H1 (cell line): ENCODE results near the gene SENP1. TPM values are rescaled to one million over a fixed set of nuclear protein-coding genes. Genes with fewer than 3 reads are reported as not detected.

Experiments
- CHD1 ChIP-seq: IDR thresholded peaks from 2 replicates; pipeline ENCODE4 v1.6.1; 2012; ENCODE audit warnings: low read depth, low read length, improper control_type of control experiment
- CHD7 ChIP-seq: fragments of 300-600 bp; sonication (generic); IDR thresholded peaks from 2 replicates; pipeline ENCODE4 v1.7.1; 2012; ENCODE audit warnings: low read length, moderate library complexity, mild to moderate bottlenecking, inconsistent platforms; ENCODE audit not compliant: insufficient replicate concordance
- CTBP2 ChIP-seq: IDR thresholded peaks from 2 replicates; pipeline ENCODE4 v1.7.0; 2011; ENCODE audit warnings: borderline replicate concordance, mild to moderate bottlenecking, moderate library complexity, mixed read lengths, low read length; ENCODE audit not compliant: insufficient read depth, insufficient read length
- EP300 ChIP-seq, 2 experiments: IDR thresholded peaks; 1 replicate in 1 of 2; 2 replicates in 1 of 2; pipeline ENCODE4 v1.6.1; 2011 to 2012; ENCODE audit warnings: low read depth in 2 of 2, low read length in 2 of 2, mild to moderate bottlenecking in 2 of 2, borderline replicate concordance in 1 of 2, inconsistent platforms in 1 of 2, moderate library complexity in 1 of 2
- HDAC6 ChIP-seq: IDR thresholded peaks from one replicate; pipeline ENCODE4 v1.7.1; 2012; ENCODE audit warnings: low read depth, mild to moderate bottlenecking, inconsistent platforms, low read length, moderate library complexity
- SIN3A ChIP-seq, 2 experiments: IDR thresholded peaks in 1 of 2; conservative IDR thresholded peaks in 1 of 2; 2 replicates each; pipeline ENCODE4 v1.6.1; 2011 to 2012; ENCODE audit warnings: low read length in 2 of 2, improper control_type of control experiment in 1 of 2, low read depth in 1 of 2, mild to moderate bottlenecking in 1 of 2
- SP1 ChIP-seq: IDR thresholded peaks from 2 replicates; pipeline ENCODE4 v1.6.1; 2011; ENCODE audit warnings: low read depth, low read length
- TEAD4 ChIP-seq: IDR thresholded peaks from 2 replicates; pipeline ENCODE4 v1.6.1; 2012; ENCODE audit warnings: low read depth, low read length, inconsistent platforms, mixed read lengths
- YY1 ChIP-seq: IDR thresholded peaks from 2 replicates; pipeline ENCODE4 v1.6.1; 2011; ENCODE audit warnings: low read depth, mild to moderate bottlenecking, low read length
- polyA plus RNA-seq, 7 experiments: library from polyadenylated mRNA; depleted of rRNA in 3 of 7; stranded (reverse) in 5 of 7; unstranded in 2 of 7; fragments of >200 nt in 5 of 7; fragments of 200-250 nt in 2 of 7; gene quantifications; 1 replicate in 5 of 7; 2 replicates in 1 of 7; 4 replicates in 1 of 7; pipeline versions ENCODE4 v1.2.1 to v1.2.3, GENCODE V29; 2011 to 2013; ENCODE audit warnings: missing spikeins in 2 of 7, mixed read lengths in 2 of 7
- total RNA-seq: library from RNA; stranded (reverse); fragmentation: NEBNext Ultra II Directional; extraction: Animal tissue kit (Norgen Biotek cat#: 25700); gene quantifications from 2 replicates; pipeline ENCODE4 v1.2.1, GENCODE V29; 2021

Gene SENP1
- total and polyA plus RNA-seq, 2 of the 8 experiments (the other 6 are each of a cell fraction or from before 2014, with no cell fraction given), result 14.2 to 31.5 TPM

GRCh38 chr12:48142818-48143674 lies 37.2 kb upstream of the SENP1 start (continued):
- TF ChIP-seq SIN3A (conservative IDR thresholded peaks at IDR 0.05 in 1 of 2, IDR thresholded peaks at IDR 0.05 in 1 of 2; ENCODE audit: low read depth in 1 of 2, low read length in 2 of 2), result peak; percentile 78 to 87; a peak in 2 of 4 replicates
- TF ChIP-seq TEAD4, result peak; percentile 69; the same call in 1 of the 2 replicates
- TF ChIP-seq CTBP2, result no peak
- peak; percentile 67 for TF ChIP-seq CHD7
- TF ChIP-seq HDAC6, result no peak
- no peak for TF ChIP-seq EP300 (IDR thresholded peaks at IDR 0.05; ENCODE audit: borderline replicate concordance in 1 of 2, low read depth in 2 of 2, low read length in 2 of 2)
- no peak for TF ChIP-seq CHD1
- TF ChIP-seq SP1, result 0 out of 2 replicates have a peak, but pooled peaks have one; percentile 5
- TF ChIP-seq YY1, result no peak
